ENCODE data around the gene TSPEAR.

The TSPEAR gene

GRCh38 chr21:44539991-44540666 is 171.2 kb downstream of the TSPEAR start, which contains the start of gene KRTAP10-1:
TSS of gene KRTAP10-1 (minus strand) at chr21:44540195. CDS start at chr21:44540150, 45 bp downstream.
- H3K4me3 ChIP-seq (ENCODE audit: low read length) = no peak within 1 kb of the TSS
- TF ChIP-seq ZNF274 (IDR thresholded peaks at IDR 0.05; ENCODE audit: low read depth, low read length) = no peak

GRCh38 chr21:44539046-44539445 is 172.3 kb downstream of the TSPEAR start:
- TF ChIP-seq ZNF274 (IDR thresholded peaks at IDR 0.05; ENCODE audit: low read depth, low read length) = no peak
- H3K4me3 ChIP-seq (ENCODE audit: low read length) = no peak overlapping the region

GRCh38 chr21:44537930-44538911 is 173.2 kb downstream of the TSPEAR start:
- TF ChIP-seq ZNF274 (IDR thresholded peaks at IDR 0.05; ENCODE audit: low read depth, low read length) = no peak
- no peak overlapping the region for H3K4me3 ChIP-seq (ENCODE audit: low read length)

- no peak overlapping the region for H3K4me3 ChIP-seq (ENCODE audit: low read length)
- TF ChIP-seq ZNF274 (IDR thresholded peaks at IDR 0.05; ENCODE audit: low read depth, low read length) = no peak
Observed at GRCh38 chr21:44535963-44536362, 175.4 kb downstream of the TSPEAR start.

- no peak overlapping the region for H3K4me3 ChIP-seq (ENCODE audit: low read length)
- no peak for TF ChIP-seq ZNF274 (IDR thresholded peaks at IDR 0.05; ENCODE audit: low read depth, low read length)
Observed at GRCh38 chr21:44534688-44535087, 176.7 kb downstream of the TSPEAR start.

- H3K4me3 ChIP-seq (ENCODE audit: low read length) = no peak overlapping the region
- no peak for TF ChIP-seq ZNF274 (IDR thresholded peaks at IDR 0.05; ENCODE audit: low read depth, low read length)
Observed at GRCh38 chr21:44533891-44534627, 177.3 kb downstream of the TSPEAR start.

- TF ChIP-seq ZNF274 (IDR thresholded peaks at IDR 0.05; ENCODE audit: low read depth, low read length) = no peak
- H3K4me3 ChIP-seq (ENCODE audit: low read length) = no peak overlapping the region
Observed at GRCh38 chr21:44533121-44533890, 178.1 kb downstream of the TSPEAR start.

- no peak overlapping the region for H3K4me3 ChIP-seq (ENCODE audit: low read length)
- no peak for TF ChIP-seq ZNF274 (IDR thresholded peaks at IDR 0.05; ENCODE audit: low read depth, low read length)
Observed at GRCh38 chr21:44532712-44533111, 178.7 kb downstream of the TSPEAR start.

- TF ChIP-seq ZNF274 (IDR thresholded peaks at IDR 0.05; ENCODE audit: low read depth, low read length) = no peak
- no peak overlapping the region for H3K4me3 ChIP-seq (ENCODE audit: low read length)
Observed at GRCh38 chr21:44531606-44532564, 179.5 kb downstream of the TSPEAR start.

- no peak overlapping the region for H3K4me3 ChIP-seq (ENCODE audit: low read length)
- no peak for TF ChIP-seq ZNF274 (IDR thresholded peaks at IDR 0.05; ENCODE audit: low read depth, low read length)
Observed at GRCh38 chr21:44530903-44531605, 180.3 kb downstream of the TSPEAR start.

GRCh38 chr21:44530221-44530902 is 181.0 kb downstream of the TSPEAR start:
- no peak for TF ChIP-seq ZNF274 (IDR thresholded peaks at IDR 0.05; ENCODE audit: low read depth, low read length)
- H3K4me3 ChIP-seq (ENCODE audit: low read length) = no peak overlapping the region
